PC-3 (cell line): ENCODE results near the gene SUPT7L.

ENCODE experiments used
- CTCF ChIP-seq: fragments of 300-600 bp; sonication (generic); conservative IDR thresholded peaks from 2 replicates; pipeline ENCODE4 v1.5.1; 2017; ENCODE audit warnings: antibody characterized with exemption, low read depth, mild to moderate bottlenecking, low read length
- EZH2 ChIP-seq: fragments of 300-600 bp; sonication (generic); IDR thresholded peaks from one replicate; pipeline ENCODE4 v1.6.1; 2017; ENCODE audit warnings: antibody characterized with exemption, mild to moderate bottlenecking, low read length; ENCODE audit not compliant: unreplicated experiment

- TF ChIP-seq CTCF, result no peak
- TF ChIP-seq EZH2, result no peak
Measured at GRCh38 chr2:27651056-27651455, 12.4 kb downstream of the SUPT7L start.
